GM12801 (cell line): ENCODE results near the gene USP48.

Source experiments
- TF ChIP-seq, protein P1 (sequence below): IDR thresholded peaks from one replicate; pipeline ENCODE4 v1.5.1; 2011; ENCODE audit warnings: control low read depth; ENCODE audit not compliant: insufficient read length; ENCODE audit errors: extremely low read depth

The USP48 gene

DNA sequence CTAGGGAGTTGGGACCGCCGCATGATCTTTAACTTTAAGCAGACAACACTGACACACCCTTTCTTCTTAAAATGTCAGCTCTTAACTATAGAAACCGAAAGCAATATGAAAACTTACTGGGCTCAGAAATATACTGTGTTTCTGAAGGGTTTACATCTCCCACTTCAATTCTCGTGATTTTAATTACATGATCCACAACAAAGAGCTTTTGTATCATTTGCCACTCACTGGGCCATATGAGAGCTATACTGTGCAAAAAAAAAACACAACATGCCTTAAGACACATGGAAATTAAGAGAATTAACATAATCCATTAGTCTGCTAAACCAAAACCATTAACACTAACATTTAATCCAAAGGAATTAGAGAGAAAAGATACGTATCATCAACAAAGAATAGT is 78.8 kb downstream of the USP48 start:
- TF ChIP-seq, protein P1, sequence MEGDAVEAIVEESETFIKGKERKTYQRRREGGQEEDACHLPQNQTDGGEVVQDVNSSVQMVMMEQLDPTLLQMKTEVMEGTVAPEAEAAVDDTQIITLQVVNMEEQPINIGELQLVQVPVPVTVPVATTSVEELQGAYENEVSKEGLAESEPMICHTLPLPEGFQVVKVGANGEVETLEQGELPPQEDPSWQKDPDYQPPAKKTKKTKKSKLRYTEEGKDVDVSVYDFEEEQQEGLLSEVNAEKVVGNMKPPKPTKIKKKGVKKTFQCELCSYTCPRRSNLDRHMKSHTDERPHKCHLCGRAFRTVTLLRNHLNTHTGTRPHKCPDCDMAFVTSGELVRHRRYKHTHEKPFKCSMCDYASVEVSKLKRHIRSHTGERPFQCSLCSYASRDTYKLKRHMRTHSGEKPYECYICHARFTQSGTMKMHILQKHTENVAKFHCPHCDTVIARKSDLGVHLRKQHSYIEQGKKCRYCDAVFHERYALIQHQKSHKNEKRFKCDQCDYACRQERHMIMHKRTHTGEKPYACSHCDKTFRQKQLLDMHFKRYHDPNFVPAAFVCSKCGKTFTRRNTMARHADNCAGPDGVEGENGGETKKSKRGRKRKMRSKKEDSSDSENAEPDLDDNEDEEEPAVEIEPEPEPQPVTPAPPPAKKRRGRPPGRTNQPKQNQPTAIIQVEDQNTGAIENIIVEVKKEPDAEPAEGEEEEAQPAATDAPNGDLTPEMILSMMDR = no peak

DNA sequence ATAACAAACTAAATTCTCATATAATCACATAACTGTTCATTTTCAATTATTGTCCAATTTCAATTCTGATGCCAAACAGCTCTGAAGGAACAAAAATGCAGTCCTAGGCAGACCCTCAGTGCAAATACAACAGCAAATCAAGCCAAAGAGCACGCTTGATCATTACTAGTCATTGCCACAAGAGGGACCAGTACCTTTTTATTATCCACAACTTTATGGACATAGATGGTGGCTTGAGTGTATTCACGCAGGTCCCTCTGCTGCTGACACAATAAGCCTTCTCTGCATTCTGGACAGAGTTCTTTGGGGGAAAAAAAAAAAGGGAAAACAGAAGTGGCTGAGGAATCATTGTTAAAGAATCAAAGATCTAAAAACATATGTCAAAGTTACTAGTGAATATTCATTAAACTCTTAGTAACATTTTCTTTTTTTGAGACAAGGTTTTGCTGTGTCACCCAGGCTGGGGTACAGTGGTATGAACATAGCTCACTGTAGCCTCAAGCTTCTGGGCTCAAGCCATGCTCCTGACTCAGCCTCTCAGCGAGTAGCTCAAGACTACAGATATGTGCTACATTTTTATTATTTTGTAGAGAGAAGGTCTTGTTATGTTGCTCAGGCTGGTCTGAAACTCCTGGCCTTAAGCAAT is 79.5 kb downstream of the USP48 start:
- TF ChIP-seq, protein P1 = no peak

DNA sequence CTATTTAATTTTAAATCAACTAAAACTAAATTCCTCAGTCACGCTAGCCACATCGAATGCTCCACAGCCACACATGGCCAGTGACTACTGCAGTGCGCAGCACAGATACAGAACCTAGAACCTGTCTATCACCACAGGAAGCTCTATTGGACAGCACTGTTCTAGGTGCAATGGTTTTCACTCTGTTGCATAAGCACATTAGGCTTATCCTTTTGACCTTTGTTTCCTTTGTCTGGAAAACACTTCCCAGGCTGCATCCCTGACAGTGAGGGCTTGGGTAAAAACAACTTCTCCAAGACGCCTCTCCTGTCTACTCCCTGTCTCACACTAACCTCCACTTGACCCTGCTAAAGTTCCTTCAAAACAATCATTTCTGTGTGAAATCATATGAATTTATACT is 80.2 kb downstream of the USP48 start:
- TF ChIP-seq, protein P1 = no peak

DNA sequence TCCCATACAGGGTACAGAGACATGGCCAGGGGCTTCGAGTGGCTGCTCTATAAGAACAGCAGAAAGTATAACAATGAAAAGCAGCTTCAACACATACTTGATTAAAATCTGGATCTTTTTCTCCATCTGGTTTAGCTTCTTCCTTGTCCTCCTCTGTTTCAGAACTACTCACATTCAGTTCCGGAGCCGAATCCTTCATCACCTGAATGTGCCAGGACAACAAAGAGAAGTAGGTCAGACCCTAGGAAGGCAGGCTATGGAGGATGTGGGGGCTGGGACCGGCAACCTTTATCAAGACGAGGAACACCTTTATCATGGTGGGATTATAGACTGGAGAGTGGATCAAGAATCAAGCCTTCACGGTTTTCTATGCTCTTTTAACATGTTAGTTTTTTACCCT is 81.5 kb downstream of the USP48 start:
- TF ChIP-seq, protein P1 = no peak

DNA sequence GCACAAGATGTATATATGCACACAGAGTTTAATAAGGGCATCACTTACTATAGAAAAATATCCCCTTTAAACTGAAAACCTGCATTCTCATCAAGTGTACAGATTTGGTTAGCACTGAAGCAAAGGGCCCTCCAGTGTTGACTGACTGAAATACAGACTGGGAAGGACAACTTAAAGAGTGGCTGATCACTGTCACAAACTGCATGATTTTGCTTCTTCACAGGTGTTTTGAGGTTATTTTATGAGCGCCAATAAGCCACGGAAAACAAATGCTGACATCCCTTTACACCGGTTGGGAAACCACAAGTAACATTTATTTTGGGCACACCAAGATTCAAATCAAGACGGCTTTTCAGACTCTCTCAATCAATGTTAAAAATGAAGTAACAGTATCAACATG is 82.9 kb downstream of the USP48 start:
- TF ChIP-seq, protein P1 = no peak

DNA sequence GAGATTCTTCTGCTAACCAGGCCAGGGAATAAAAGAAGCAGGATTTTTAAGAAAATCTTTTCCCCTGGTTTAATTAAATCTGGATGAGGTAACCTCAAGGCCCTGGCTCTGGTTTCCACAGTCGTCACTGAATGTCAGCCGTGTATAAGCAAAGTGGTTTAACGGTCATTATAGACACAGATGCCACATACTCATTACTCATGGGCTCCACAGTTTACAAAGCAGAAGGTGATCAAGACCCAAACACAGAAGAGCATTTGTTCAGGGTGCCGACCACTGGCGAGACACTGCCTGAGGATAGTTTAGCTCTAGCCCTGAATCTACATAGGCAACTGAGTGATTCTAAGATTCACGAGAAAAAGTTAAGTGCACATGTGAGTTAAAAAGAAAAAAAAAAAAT is 86.0 kb downstream of the USP48 start:
- TF ChIP-seq, protein P1 = no peak

DNA sequence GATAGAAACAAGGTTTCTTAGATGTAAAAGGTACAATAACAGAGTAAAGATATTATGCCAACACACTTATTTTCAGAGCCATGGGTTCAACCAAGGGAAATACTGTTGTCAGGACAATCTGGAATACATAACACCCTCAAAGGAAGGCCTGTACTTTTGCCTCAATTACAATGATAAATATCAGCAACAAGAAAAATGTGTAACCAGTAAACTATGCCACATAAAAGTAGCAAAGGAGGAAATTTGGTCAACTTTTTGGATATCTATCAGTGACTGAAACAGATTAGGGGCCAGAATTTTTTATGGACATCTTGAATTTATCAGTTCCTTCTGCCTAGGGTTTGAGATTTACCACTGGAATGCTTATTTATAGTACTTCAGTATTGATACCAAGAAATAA is 89.2 kb downstream of the USP48 start:
- TF ChIP-seq, protein P1 = no peak
